H1 (cell line): ENCODE measurements around the gene TNPO3. TPM values are rescaled to one million over a fixed set of nuclear protein-coding genes. Genes with fewer than 3 reads are reported as not detected.

Experiments
- CTCF ChIA-PET: fragments of 300-600 bp; sonication (Branson Sonifier 250); formaldehyde crosslinking; loops from one replicate; lab custom pipeline; 2021; ENCODE audit not compliant: partially characterized antibody; lab: Charles Lee
- POLR2A ChIA-PET: fragments of 300-600 bp; sonication (Branson Sonifier 250); formaldehyde crosslinking; loops from one replicate; lab custom pipeline; 2021; ENCODE audit warnings: inconsistent platforms; ENCODE audit not compliant: partially characterized antibody; lab: Charles Lee
- DNase-seq, 2 experiments: peaks; one replicate each; pipeline versions ENCODE4 v3.0.0 to v3.0.0-alpha.2; 2010 to 2022; ENCODE audit warnings: low spot score in 2 of 2, low read depth in 1 of 2, mixed read lengths in 1 of 2
- FAIRE-seq: peaks from 2 replicates; lab custom pipeline; 2011; peaks lifted over from hg19 to GRCh38; lab: Jason Lieb, UNC
- H2AFZ ChIP-seq: 2 replicates; pipeline ENCODE4 v1.8.1; 2012; ENCODE audit warnings: low read length, inconsistent platforms
- H2AK5ac ChIP-seq: 2 replicates; pipeline ENCODE4 v1.6.1; 2013; ENCODE audit warnings: low read depth, low read length
- H2BK120ac ChIP-seq: replicated peaks from 2 replicates; pipeline ENCODE3; 2013; ENCODE audit warnings: low read depth, low read length, inconsistent platforms
- H2BK12ac ChIP-seq: 2 replicates; pipeline ENCODE4 v1.6.1; 2013; ENCODE audit warnings: low read depth, low read length
- H2BK15ac ChIP-seq: 2 replicates; pipeline ENCODE4 v1.6.1; 2013; ENCODE audit warnings: low read length
- H2BK20ac ChIP-seq: 2 replicates; pipeline ENCODE4 v1.6.1; 2013; ENCODE audit warnings: low read length
- H2BK5ac ChIP-seq: 2 replicates; pipeline ENCODE4 v1.6.1; 2013; ENCODE audit warnings: low read depth, low read length
- H3K14ac ChIP-seq: 2 replicates; pipeline ENCODE4 v1.6.1; 2013; ENCODE audit warnings: inconsistent platforms; ENCODE audit not compliant: insufficient read length
- H3K18ac ChIP-seq: 2 replicates; pipeline ENCODE4 v1.6.1; 2013; ENCODE audit warnings: low read length; ENCODE audit errors: extremely low read depth
- H3K23ac ChIP-seq: 2 replicates; pipeline ENCODE4 v1.6.1; 2013; ENCODE audit warnings: inconsistent platforms; ENCODE audit not compliant: insufficient read length
- H3K23me2 ChIP-seq: 2 replicates; pipeline ENCODE4 v1.6.1; 2013; ENCODE audit warnings: low read depth, low read length
- H3K27ac ChIP-seq: 2 replicates; pipeline ENCODE4 v1.6.1; 2011; ENCODE audit warnings: low read depth, low read length, inconsistent platforms
- H3K27me3 ChIP-seq, 4 experiments: replicated peaks in 1 of 4; 1 replicate in 1 of 4; 2 replicates in 3 of 4; pipeline versions ENCODE4 v1.6.1 to v1.8.1; 2011 to 2013; ENCODE audit warnings: low read length in 3 of 4, mild to moderate bottlenecking in 3 of 4, inconsistent platforms in 2 of 4, mixed read lengths in 2 of 4, moderate library complexity in 1 of 4; ENCODE audit not compliant: control insufficient read depth in 3 of 4, insufficient read depth in 3 of 4; ENCODE audit errors: extremely low read depth in 1 of 4
- H3K36me3 ChIP-seq, 4 experiments: 2 replicates each; pipeline versions ENCODE4 v1.6.1 to v1.8.1; 2011 to 2013; ENCODE audit warnings: mild to moderate bottlenecking in 4 of 4, low read length in 3 of 4, moderate library complexity in 2 of 4, control low read depth in 1 of 4, inconsistent platforms in 1 of 4; ENCODE audit not compliant: insufficient read depth in 4 of 4, control insufficient read depth in 2 of 4
- H3K4ac ChIP-seq: replicated peaks from 2 replicates; pipeline ENCODE3; 2013; ENCODE audit warnings: low read length, low read depth, mixed read lengths, inconsistent platforms; ENCODE audit not compliant: insufficient read length
- H3K4me1 ChIP-seq, 4 experiments: replicated peaks in 1 of 4; 1 replicate in 1 of 4; 2 replicates in 3 of 4; pipeline versions ENCODE4 v1.6.1 to v1.8.1; 2011 to 2013; ENCODE audit warnings: low read length in 3 of 4, inconsistent platforms in 2 of 4, mixed read lengths in 1 of 4; ENCODE audit not compliant: insufficient read depth in 4 of 4, control insufficient read depth in 3 of 4
- H3K4me2 ChIP-seq, 2 experiments: 2 replicates each; pipeline versions ENCODE4 v1.6.1 to v1.8.1; 2011 to 2013; ENCODE audit warnings: low read depth in 2 of 2, low read length in 2 of 2, control low read depth in 1 of 2, inconsistent platforms in 1 of 2, mild to moderate bottlenecking in 1 of 2; ENCODE audit not compliant: insufficient read depth in 1 of 2
- H3K4me3 ChIP-seq, 4 experiments: fragments of 200-600, 300-600 bp in 1 of 4; sonication (generic), shearing (Covaris generic), sonication (Bioruptor Twin) in 1 of 4; 2 replicates each; pipeline versions ENCODE4 v1.5.1 to v1.8.1; 2011 to 2016; ENCODE audit warnings: low read length in 4 of 4, low read depth in 3 of 4, control low read depth in 2 of 4, inconsistent platforms in 2 of 4, mild to moderate bottlenecking in 2 of 4, mixed read lengths in 1 of 4, moderate library complexity in 1 of 4; ENCODE audit not compliant: insufficient read depth in 2 of 4; ENCODE audit errors: extremely low read depth in 1 of 4
- H3K56ac ChIP-seq: replicated peaks from 2 replicates; pipeline ENCODE3; 2013; ENCODE audit warnings: low read depth, mild to moderate bottlenecking, mixed read lengths, low read length, inconsistent platforms; ENCODE audit not compliant: insufficient read length
- H3K79me1 ChIP-seq: 2 replicates; pipeline ENCODE4 v1.6.1; 2013; ENCODE audit warnings: low read depth, low read length, control low read depth
- H3K79me2 ChIP-seq, 2 experiments: 2 replicates each; pipeline versions ENCODE4 v1.6.1 to v1.8.1; 2012 to 2013; ENCODE audit warnings: low read length in 2 of 2, mild to moderate bottlenecking in 2 of 2, inconsistent platforms in 1 of 2; ENCODE audit not compliant: insufficient read depth in 2 of 2, control insufficient read depth in 1 of 2
- H3K9ac ChIP-seq, 4 experiments: replicated peaks in 1 of 4; 1 replicate in 1 of 4; 2 replicates in 3 of 4; pipeline versions ENCODE4 v1.6.1 to v1.8.1; 2011 to 2013; ENCODE audit warnings: low read depth in 3 of 4, low read length in 3 of 4, control low read depth in 2 of 4, mild to moderate bottlenecking in 2 of 4, moderate library complexity in 2 of 4, inconsistent platforms in 1 of 4; ENCODE audit errors: extremely low read depth in 1 of 4
- H3K9me3 ChIP-seq, 2 experiments: 2 replicates each; pipeline versions ENCODE4 v1.6.1 to v1.8.1; 2012 to 2013; ENCODE audit warnings: mild to moderate bottlenecking in 2 of 2, moderate library complexity in 2 of 2, control low read depth in 1 of 2, inconsistent platforms in 1 of 2, low read depth in 1 of 2, low read length in 1 of 2, mixed read lengths in 1 of 2; ENCODE audit not compliant: insufficient read depth in 2 of 2
- H4K20me1 ChIP-seq, 2 experiments: replicated peaks in 1 of 2; 2 replicates each; pipeline versions ENCODE3 to v1.8.1; 2011 to 2013; ENCODE audit warnings: inconsistent platforms in 2 of 2, low read length in 2 of 2, mild to moderate bottlenecking in 1 of 2; ENCODE audit not compliant: insufficient read depth in 2 of 2, control insufficient read depth in 1 of 2
- H4K5ac ChIP-seq: 2 replicates; pipeline ENCODE4 v1.6.1; 2013; ENCODE audit warnings: low read length, low read depth, mixed read lengths, inconsistent platforms; ENCODE audit not compliant: insufficient read length
- H4K8ac ChIP-seq: 2 replicates; pipeline ENCODE4 v1.8.0; 2013; ENCODE audit warnings: mild to moderate bottlenecking, moderate library complexity, low read length, inconsistent platforms; ENCODE audit not compliant: insufficient read depth; ENCODE audit errors: extremely low read depth
- H4K91ac ChIP-seq: replicated peaks from 2 replicates; pipeline ENCODE3; 2013; ENCODE audit warnings: low read length, mixed read lengths, inconsistent platforms; ENCODE audit not compliant: insufficient read length
- ATF3 ChIP-seq: IDR thresholded peaks from 2 replicates; pipeline ENCODE4 v1.6.1; 2011; ENCODE audit warnings: low read depth, mild to moderate bottlenecking, low read length; ENCODE audit not compliant: insufficient read depth
- CTCF ChIP-seq, 3 experiments: IDR thresholded peaks; 1 replicate in 2 of 3; 2 replicates in 1 of 3; pipeline versions ENCODE4 v1.5.1 to v1.6.1; 2011; ENCODE audit warnings: low read length in 3 of 3, mild to moderate bottlenecking in 3 of 3, inconsistent platforms in 2 of 3, low read depth in 1 of 3, moderate library complexity in 1 of 3; ENCODE audit not compliant: insufficient read depth in 1 of 3; ENCODE audit errors: control extremely low read depth in 1 of 3
- RAD21 ChIP-seq, 2 experiments: IDR thresholded peaks in 1 of 2; conservative IDR thresholded peaks in 1 of 2; 2 replicates each; pipeline ENCODE4 v1.6.1; 2011; ENCODE audit warnings: low read depth in 2 of 2, low read length in 2 of 2, improper control_type of control experiment in 1 of 2, inconsistent platforms in 1 of 2, mild to moderate bottlenecking in 1 of 2, moderate library complexity in 1 of 2
- TEAD4 ChIP-seq: IDR thresholded peaks from 2 replicates; pipeline ENCODE4 v1.6.1; 2012; ENCODE audit warnings: low read depth, low read length, inconsistent platforms, mixed read lengths
- WGBS, 2 experiments: shearing (Covaris generic) in 1 of 2; methylation state at CpG; one replicate each; pipeline versions ENCODE4 v1.1.6 to v1.1.7; 2013 to 2015; ENCODE audit warnings: low lambda C conversion rate in 2 of 2, mixed read lengths in 2 of 2, inconsistent platforms in 1 of 2, low coverage in 1 of 2, missing lambda C conversion rate in 1 of 2; ENCODE audit not compliant: insufficient replicate concordance in 2 of 2, insufficient coverage in 1 of 2, insufficient read length in 1 of 2; ENCODE audit errors: extremely low coverage in 1 of 2, missing lambda C conversion rate in 1 of 2; 5-methylcytosine and 5-hydroxymethylcytosine counted together
- polyA plus RNA-seq, 7 experiments: library from polyadenylated mRNA; depleted of rRNA in 3 of 7; stranded (reverse) in 5 of 7; unstranded in 2 of 7; fragments of >200 nt in 5 of 7; fragments of 200-250 nt in 2 of 7; gene quantifications; 1 replicate in 5 of 7; 2 replicates in 1 of 7; 4 replicates in 1 of 7; pipeline versions ENCODE4 v1.2.1 to v1.2.3, GENCODE V29; 2011 to 2013; ENCODE audit warnings: missing spikeins in 2 of 7, mixed read lengths in 2 of 7
- total RNA-seq: library from RNA; stranded (reverse); fragmentation: NEBNext Ultra II Directional; extraction: Animal tissue kit (Norgen Biotek cat#: 25700); gene quantifications from 2 replicates; pipeline ENCODE4 v1.2.1, GENCODE V29; 2021

TNPO3 gene
- total and polyA plus RNA-seq, 2 of the 8 experiments (the other 6 are each of a cell fraction or from before 2014, with no cell fraction given) = 67.6 to 99.2 TPM

- no peak overlapping the region for H4K5ac ChIP-seq
- H2BK5ac ChIP-seq = no peak overlapping the region
- H3K14ac ChIP-seq = no peak overlapping the region
- H3K9me3 ChIP-seq = no peaks in the 10 kb centered on the region
- no peak overlapping the region for H3K4me3 ChIP-seq
- no peak overlapping the region for H3K4me2 ChIP-seq
- FAIRE-seq (no peak), DNase-seq (peak in 1 of 2 experiments; percentile 57)
- no peak overlapping the region for H4K91ac ChIP-seq
- H3K79me2 ChIP-seq = no peaks in the 10 kb centered on the region
- peaks cover 0 to 1% of the 10 kb centered on the region in 2 experiments for H4K20me1 ChIP-seq
- H2BK15ac ChIP-seq = no peak overlapping the region
- H2AFZ ChIP-seq = no peak overlapping the region
- H2BK12ac ChIP-seq = no peak overlapping the region
- H2BK20ac ChIP-seq = 0 out of 2 replicates have a peak overlapping the region, but pooled peaks have one; percentile 50
- WGBS, 2 experiments = 58% methylated on average over 14 of the region's 14 CpGs; no CpG with 5 or more reads in 1 of the 2 experiments
- ChIA-PET POLR2A (interaction anchor here (1.8 kb wide), 1 partner anchor 11 kb away, joined by 5 read pairs; no protein-coding TSS in a partner anchor), CTCF (interaction anchor here (1.0 to 4.5 kb wide), 9 partner anchors 9 to 172 kb away, joined by 3 to 32 read pairs (median 5); partner anchors contain the start of gene KCP)
- no peak overlapping the region for H3K9ac ChIP-seq
- H3K18ac ChIP-seq = 0 out of 2 replicates have a peak overlapping the region, but pooled peaks have one; percentile 42
- 0 out of 2 replicates have a peak overlapping the region, but pooled peaks have one; percentile 6 for H2AK5ac ChIP-seq
- H3K56ac ChIP-seq = no peak overlapping the region
- H2BK120ac ChIP-seq = no peak overlapping the region
- TF ChIP-seq ATF3 (no peak), RAD21 (IDR thresholded peaks at IDR 0.05 in 1 of 2, conservative IDR thresholded peaks at IDR 0.05 in 1 of 2; ENCODE audit: low read depth in 2 of 2, low read length in 2 of 2) (peak; percentile 26 to 52; a peak in 3 of 4 replicates), TEAD4 (0 out of 2 replicates have a peak, but pooled peaks have one; percentile 31), CTCF (IDR thresholded peaks at IDR 0.05; ENCODE audit: control extremely low read depth in 1 of 3, insufficient read depth in 1 of 3, low read depth in 1 of 3, low read length in 3 of 3) (peak; percentile 22 to 27 (median 24))
- no peaks in the 10 kb centered on the region for H3K79me1 ChIP-seq
- H3K27ac ChIP-seq = no peak overlapping the region
- no peaks in the 10 kb centered on the region for H3K36me3 ChIP-seq
- no peak overlapping the region for H4K8ac ChIP-seq
- peaks cover 5% of the 10 kb centered on the region; the same call in 1 of the 2 replicates for H3K23me2 ChIP-seq
- no peak overlapping the region for H3K4ac ChIP-seq
- H3K27me3 ChIP-seq = peaks cover 16 to 25% (median 24%) of the 10 kb centered on the region in 4 experiments
- peaks cover 2 to 12% (median 3%) of the 10 kb centered on the region in 4 experiments; a peak in 4 of 7 replicates for H3K4me1 ChIP-seq
- no peak overlapping the region for H3K23ac ChIP-seq
Observed at GRCh38 chr7:128919881-128920799, 134.8 kb downstream of the TNPO3 start.
